ENCODE results near the gene POSTN.
A peak's percentile ranks its signal among the peaks of the same experiment; 100 is the strongest.

The POSTN gene

DNA sequence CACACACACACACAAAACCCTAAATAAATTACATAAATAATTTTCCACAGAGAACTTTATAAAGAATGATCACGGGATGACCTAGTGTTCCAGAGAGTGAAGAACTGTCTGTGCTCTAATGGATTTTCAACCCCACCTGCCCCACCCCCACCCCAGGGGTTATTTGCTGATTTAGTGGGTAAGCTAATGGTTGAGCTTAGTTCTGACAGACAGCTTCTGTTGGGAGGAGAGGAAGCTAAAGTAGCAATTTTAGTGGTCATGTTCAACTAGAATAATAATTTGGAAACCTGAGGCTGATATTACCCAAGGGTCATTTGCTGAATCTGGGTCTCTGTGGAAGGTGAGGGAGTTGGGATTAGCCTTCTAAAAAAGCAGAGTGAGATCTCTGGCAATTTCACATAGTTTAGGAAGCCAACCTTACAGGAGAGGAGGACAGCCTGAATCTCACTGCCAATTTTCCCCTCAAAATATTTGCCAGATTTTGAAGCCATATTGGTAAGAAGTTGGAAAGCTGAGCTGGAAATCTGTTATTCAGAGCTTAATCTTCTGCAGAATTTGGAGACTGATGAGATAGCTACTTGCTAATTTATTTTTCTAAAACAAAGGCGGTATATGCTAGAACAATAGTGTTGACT, 68.7 kb downstream of the POSTN start:
- H3K4me3 ChIP-seq (ENCODE audit: low read depth, low read length) = no peak overlapping the region
- DNase-seq (ENCODE audit: low read depth) = no peak

DNA sequence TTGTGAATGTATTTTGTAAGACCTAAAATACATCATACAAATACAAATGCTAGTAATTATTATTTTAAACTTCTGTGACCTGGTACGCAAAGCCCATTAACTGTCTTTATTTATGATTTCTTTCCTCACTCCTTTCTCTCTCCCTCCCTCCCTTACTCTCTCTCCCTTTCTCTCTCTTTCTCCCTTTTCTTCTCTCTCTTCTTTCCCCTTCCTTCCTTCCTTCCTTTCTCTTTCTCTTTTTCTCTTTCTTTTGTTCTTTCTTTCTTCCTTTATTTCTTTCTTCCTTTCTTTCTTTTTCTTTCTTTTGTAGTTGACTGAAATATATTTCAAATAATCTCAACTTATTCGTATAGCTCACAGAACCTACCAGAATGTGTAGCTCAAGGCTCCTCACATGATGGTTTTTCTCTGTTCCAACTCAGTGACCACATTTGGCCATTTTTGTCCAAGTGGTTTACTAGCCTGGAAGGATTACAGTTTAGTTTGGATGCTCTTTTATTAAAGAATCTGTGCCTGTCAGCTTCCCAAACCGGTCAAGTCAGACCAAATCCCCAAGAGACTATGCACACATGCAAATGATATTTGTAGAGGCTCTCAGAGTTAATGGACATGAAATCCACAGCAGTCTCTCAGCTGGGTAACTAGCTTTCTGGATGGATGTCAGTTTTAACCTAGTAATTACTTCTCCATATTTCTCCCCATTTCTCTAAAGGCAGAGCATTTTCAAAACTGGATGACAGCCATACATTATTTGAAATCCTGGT, 71.7 kb downstream of the POSTN start:
- DNase-seq (ENCODE audit: low read depth) = peak; percentile 94

DNA sequence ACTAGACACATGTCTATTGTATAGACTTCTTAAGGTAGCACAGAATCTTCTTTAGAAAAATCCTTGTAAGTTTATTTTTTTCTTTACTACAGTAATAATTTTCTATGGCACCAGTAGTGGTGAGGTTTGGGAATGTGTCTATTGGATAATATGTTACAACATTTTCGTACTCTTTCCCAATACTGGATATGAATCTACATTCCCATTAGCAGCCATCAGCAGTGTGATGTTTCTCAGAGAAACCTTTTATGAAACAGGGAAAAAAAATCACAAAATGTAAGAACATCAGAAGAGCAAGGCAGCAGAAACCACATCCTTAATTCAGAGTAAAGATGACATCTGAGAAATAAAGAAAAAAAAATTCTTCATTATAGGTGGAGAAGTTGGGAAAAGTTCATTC, 83.3 kb downstream of the POSTN start:
- H3K4me3 ChIP-seq (ENCODE audit: low read depth, low read length) = no peak overlapping the region
- DNase-seq (ENCODE audit: low read depth) = no peak

More for the DNA sequence above, 71.7 kb downstream of the POSTN start:
- no peak overlapping the region for H3K4me3 ChIP-seq (ENCODE audit: low read depth, low read length)

Measured in skeletal muscle cell (primary cell).